ENCODE results near the gene ZPLD1.

Gene ZPLD1

GRCh38 chr3:102492300-102492699 is 57.5 kb downstream of the ZPLD1 start:
- Histone ChIP-seq H3K9ac (ENCODE audit: low read depth, low read length, poor library complexity, severe bottlenecking) (no peak overlapping the region), H3K4me2 (ENCODE audit: low read depth, low read length, poor library complexity, severe bottlenecking) (no peak overlapping the region), H3K36me3 (ENCODE audit: insufficient read depth, low read length) (no peaks in the 10 kb centered on the region), H3K9me2 (replicated peaks; ENCODE audit: low read depth, low read length) (no peaks in the 10 kb centered on the region), H3K4me1 (ENCODE audit: insufficient read depth, low read length, poor library complexity, severe bottlenecking) (peaks cover 19% of the 10 kb centered on the region), H3K9me3 (ENCODE audit: insufficient read depth, low read depth, low read length) (no peaks in the 10 kb centered on the region), H4K20me1 (ENCODE audit: insufficient read depth, low read length, poor library complexity, severe bottlenecking) (no peaks in the 10 kb centered on the region), H3K27me3 (ENCODE audit: insufficient read depth, low read length, poor library complexity, severe bottlenecking) (no peaks in the 10 kb centered on the region), H2AFZ (ENCODE audit: low read length) (no peak overlapping the region), H3K4me3 (ENCODE audit: low read length, poor library complexity, severe bottlenecking) (no peak overlapping the region), H3F3A (ENCODE audit: low read depth) (no peaks in the 10 kb centered on the region), H3K79me2 (ENCODE audit: insufficient read depth, low read length) (no peaks in the 10 kb centered on the region)
- no peak for TF ChIP-seq EZH2phosphoT487 (IDR thresholded peaks at IDR 0.05; ENCODE audit: borderline replicate concordance)
- no peak for TF ChIP-seq CTCF (conservative IDR thresholded peaks at IDR 0.05; ENCODE audit: low read length)

GRCh38 chr3:102497571-102497970 is 62.8 kb downstream of the ZPLD1 start:
- H2AFZ ChIP-seq (ENCODE audit: low read length), result no peak overlapping the region

GRCh38 chr3:102505542-102505941 is 70.7 kb downstream of the ZPLD1 start:
- Histone ChIP-seq H3F3A (ENCODE audit: low read depth) (no peaks in the 10 kb centered on the region; the same call in 1 of the 2 replicates), H3K9me2 (replicated peaks; ENCODE audit: low read depth, low read length) (no peaks in the 10 kb centered on the region), H3K9ac (ENCODE audit: low read depth, low read length, poor library complexity, severe bottlenecking) (no peak overlapping the region), H3K4me1 (ENCODE audit: insufficient read depth, low read length, poor library complexity, severe bottlenecking) (no peaks in the 10 kb centered on the region), H3K79me2 (ENCODE audit: insufficient read depth, low read length) (no peaks in the 10 kb centered on the region), H2AFZ (ENCODE audit: low read length) (no peak overlapping the region), H4K20me1 (ENCODE audit: insufficient read depth, low read length, poor library complexity, severe bottlenecking) (no peaks in the 10 kb centered on the region), H3K9me3 (ENCODE audit: insufficient read depth, low read depth, low read length) (no peaks in the 10 kb centered on the region), H3K4me2 (ENCODE audit: low read depth, low read length, poor library complexity, severe bottlenecking) (no peak overlapping the region), H3K4me3 (ENCODE audit: low read length, poor library complexity, severe bottlenecking) (no peak overlapping the region), H3K36me3 (ENCODE audit: insufficient read depth, low read length) (no peaks in the 10 kb centered on the region), H3K27me3 (ENCODE audit: insufficient read depth, low read length, poor library complexity, severe bottlenecking) (no peaks in the 10 kb centered on the region)
- TF ChIP-seq EZH2phosphoT487 (IDR thresholded peaks at IDR 0.05; ENCODE audit: borderline replicate concordance) (no peak), CTCF (conservative IDR thresholded peaks at IDR 0.05; ENCODE audit: low read length) (no peak)

More at GRCh38 chr3:102497571-102497970, 62.8 kb downstream of the ZPLD1 start:
- H3K4me2 ChIP-seq (ENCODE audit: low read depth, low read length, poor library complexity, severe bottlenecking), result no peak overlapping the region
- no peaks in the 10 kb centered on the region for H3K9me3 ChIP-seq (ENCODE audit: insufficient read depth, low read depth, low read length)
- no peaks in the 10 kb centered on the region for H3K27me3 ChIP-seq (ENCODE audit: insufficient read depth, low read length, poor library complexity, severe bottlenecking)
- TF ChIP-seq EZH2phosphoT487 (IDR thresholded peaks at IDR 0.05; ENCODE audit: borderline replicate concordance), result no peak
- no peak for TF ChIP-seq CTCF (conservative IDR thresholded peaks at IDR 0.05; ENCODE audit: low read length)
- H3K4me1 ChIP-seq (ENCODE audit: insufficient read depth, low read length, poor library complexity, severe bottlenecking), result peaks cover 8% of the 10 kb centered on the region
- no peaks in the 10 kb centered on the region for H3K9me2 ChIP-seq (replicated peaks; ENCODE audit: low read depth, low read length)
- H3F3A ChIP-seq (ENCODE audit: low read depth), result no peaks in the 10 kb centered on the region; the same call in 1 of the 2 replicates
- no peak overlapping the region for H3K4me3 ChIP-seq (ENCODE audit: low read length, poor library complexity, severe bottlenecking)
- no peaks in the 10 kb centered on the region for H3K36me3 ChIP-seq (ENCODE audit: insufficient read depth, low read length)
- no peak overlapping the region for H3K9ac ChIP-seq (ENCODE audit: low read depth, low read length, poor library complexity, severe bottlenecking)
- no peaks in the 10 kb centered on the region for H3K79me2 ChIP-seq (ENCODE audit: insufficient read depth, low read length)
- H4K20me1 ChIP-seq (ENCODE audit: insufficient read depth, low read length, poor library complexity, severe bottlenecking), result no peaks in the 10 kb centered on the region
